ENCODE data around the gene ARHGAP28.

The ARHGAP28 gene

DNA sequence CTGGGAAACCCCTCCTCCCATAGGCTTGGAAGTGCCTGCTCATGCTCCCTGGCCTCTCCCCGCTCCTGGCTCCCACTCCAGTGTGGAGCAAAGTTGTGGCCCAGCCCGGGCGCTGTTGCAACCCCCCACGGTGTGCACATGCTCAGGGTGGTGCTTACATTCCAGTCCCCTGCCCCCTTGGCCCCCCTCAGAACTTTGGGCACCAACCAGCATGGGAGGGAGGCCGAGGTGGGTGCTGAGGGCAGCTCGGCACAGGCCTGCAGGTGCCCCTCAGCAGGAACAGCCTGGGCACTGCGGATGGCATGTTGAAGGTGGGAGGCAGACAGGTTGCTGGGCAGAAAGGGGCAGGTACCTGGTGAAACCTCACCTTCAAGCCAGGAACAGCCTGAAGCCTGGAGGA is 125.3 kb downstream of the ARHGAP28 start:
- DNase-seq (ENCODE audit: low read depth): no peak
- Histone ChIP-seq H3K4me3 (ENCODE audit: low read length) (no peak overlapping the region), H3K4me1 (ENCODE audit: control insufficient read depth, insufficient read depth, low read length) (no peaks in the 10 kb centered on the region), H3K9me3 (ENCODE audit: control insufficient read depth, low read length) (peaks cover 10% of the 10 kb centered on the region), H3K9ac (ENCODE audit: low read length) (no peak overlapping the region), H3K36me3 (ENCODE audit: control insufficient read depth, insufficient read depth, low read length, severe bottlenecking) (peaks cover 10% of the 10 kb centered on the region), H3K27me3 (replicated peaks; ENCODE audit: control insufficient read depth, insufficient read depth, low read length) (no peaks in the 10 kb centered on the region)

DNA sequence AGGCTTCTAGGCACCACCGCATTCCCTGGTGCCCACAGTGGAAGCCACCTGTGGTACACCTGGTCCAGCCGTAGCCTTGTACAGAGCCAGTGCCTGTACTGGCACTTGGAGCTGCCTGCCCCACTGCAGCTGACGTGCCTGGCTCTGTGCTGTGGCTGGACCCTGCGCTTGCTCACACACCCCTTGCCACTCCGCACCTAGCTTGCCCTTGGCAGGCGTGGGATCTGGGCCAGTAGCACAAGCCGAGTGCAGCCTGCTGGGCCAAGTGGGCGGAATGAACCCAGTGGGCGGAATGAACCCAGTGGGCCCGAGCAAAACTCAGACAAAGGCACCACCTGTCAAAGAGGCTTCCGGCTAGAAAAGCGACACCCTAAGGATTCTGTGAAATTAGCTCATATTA is 126.3 kb downstream of the ARHGAP28 start:
- Histone ChIP-seq H3K4me3 (ENCODE audit: low read length) (no peak overlapping the region), H3K9ac (ENCODE audit: low read length) (no peak overlapping the region), H3K4me1 (ENCODE audit: control insufficient read depth, insufficient read depth, low read length) (no peaks in the 10 kb centered on the region), H3K36me3 (ENCODE audit: control insufficient read depth, insufficient read depth, low read length, severe bottlenecking) (peaks cover 15% of the 10 kb centered on the region), H3K9me3 (ENCODE audit: control insufficient read depth, low read length) (peaks cover 10% of the 10 kb centered on the region), H3K27me3 (replicated peaks; ENCODE audit: control insufficient read depth, insufficient read depth, low read length) (no peaks in the 10 kb centered on the region)
- DNase-seq (ENCODE audit: low read depth): no peak

DNA sequence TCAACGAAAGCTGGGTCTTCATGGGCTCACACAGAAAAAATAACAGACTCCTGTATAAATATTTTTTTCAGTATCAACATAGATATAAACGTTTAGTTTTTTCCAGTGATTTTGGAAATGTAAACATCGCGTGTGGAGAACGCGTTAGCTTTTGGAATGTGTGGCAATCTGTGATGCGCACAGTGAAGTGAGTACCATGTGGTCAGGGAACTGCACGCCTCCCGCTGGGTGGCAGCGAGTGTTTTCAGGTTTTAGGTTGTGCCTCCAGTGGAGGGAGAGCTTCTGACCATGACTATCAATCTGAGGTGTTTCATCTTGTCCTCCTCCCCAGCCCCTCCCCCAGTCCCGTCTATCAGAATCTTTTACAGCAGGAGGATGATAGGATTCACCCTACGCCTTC is 127.8 kb downstream of the ARHGAP28 start:
- Histone ChIP-seq H3K9me3 (ENCODE audit: control insufficient read depth, low read length) (no peaks in the 10 kb centered on the region), H3K4me1 (ENCODE audit: control insufficient read depth, insufficient read depth, low read length) (no peaks in the 10 kb centered on the region), H3K36me3 (ENCODE audit: control insufficient read depth, insufficient read depth, low read length, severe bottlenecking) (peaks cover 8% of the 10 kb centered on the region), H3K9ac (ENCODE audit: low read length) (no peak overlapping the region), H3K27me3 (replicated peaks; ENCODE audit: control insufficient read depth, insufficient read depth, low read length) (no peaks in the 10 kb centered on the region), H3K4me3 (ENCODE audit: low read length) (no peak overlapping the region)
- no peak for DNase-seq (ENCODE audit: low read depth)

- Histone ChIP-seq H3K36me3 (ENCODE audit: control insufficient read depth, insufficient read depth, low read length, severe bottlenecking) (peaks cover 5% of the 10 kb centered on the region), H3K9ac (ENCODE audit: low read length) (no peak overlapping the region), H3K4me3 (ENCODE audit: low read length) (no peak overlapping the region), H3K27me3 (replicated peaks; ENCODE audit: control insufficient read depth, insufficient read depth, low read length) (no peaks in the 10 kb centered on the region), H3K9me3 (ENCODE audit: control insufficient read depth, low read length) (no peaks in the 10 kb centered on the region), H3K4me1 (ENCODE audit: control insufficient read depth, insufficient read depth, low read length) (no peaks in the 10 kb centered on the region)
- DNase-seq (ENCODE audit: low read depth): no peak
These were observed 130.3 kb downstream of the ARHGAP28 start for GRCh38 chr18:6859676-6860422.

DNA sequence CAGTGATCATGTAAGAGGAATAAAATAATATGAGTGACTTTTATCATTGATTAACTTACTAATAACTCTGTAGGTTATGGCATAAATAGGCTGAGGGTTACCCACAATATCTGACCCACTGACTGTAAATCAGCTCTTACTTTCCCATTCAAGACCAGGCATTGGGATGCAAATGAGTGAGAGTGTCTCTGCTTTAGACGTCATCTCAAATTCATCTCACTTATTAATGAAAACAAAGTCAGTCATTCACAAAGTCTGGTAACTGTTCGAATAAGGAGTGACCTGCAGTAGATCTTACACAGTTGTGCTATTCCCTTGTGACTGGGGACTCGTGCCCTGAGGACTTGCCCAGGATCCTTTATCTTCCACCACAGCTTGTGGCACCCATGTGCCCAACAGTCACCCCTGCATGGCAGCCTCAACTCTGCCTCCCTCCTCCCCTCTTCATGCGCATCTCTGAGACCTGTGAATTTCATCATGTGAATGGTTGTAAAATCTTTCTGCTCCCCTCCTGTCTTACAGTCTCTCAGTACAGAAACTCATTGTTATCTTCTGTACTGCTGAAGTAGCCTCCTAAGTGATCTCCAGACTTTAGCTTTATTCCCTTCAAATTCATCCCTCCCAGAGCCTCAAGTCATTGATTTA is 131.4 kb downstream of the ARHGAP28 start:
- no peak for DNase-seq (ENCODE audit: low read depth)
- H3K36me3 ChIP-seq (ENCODE audit: control insufficient read depth, insufficient read depth, low read length, severe bottlenecking): peaks cover 5% of the 10 kb centered on the region

DNA sequence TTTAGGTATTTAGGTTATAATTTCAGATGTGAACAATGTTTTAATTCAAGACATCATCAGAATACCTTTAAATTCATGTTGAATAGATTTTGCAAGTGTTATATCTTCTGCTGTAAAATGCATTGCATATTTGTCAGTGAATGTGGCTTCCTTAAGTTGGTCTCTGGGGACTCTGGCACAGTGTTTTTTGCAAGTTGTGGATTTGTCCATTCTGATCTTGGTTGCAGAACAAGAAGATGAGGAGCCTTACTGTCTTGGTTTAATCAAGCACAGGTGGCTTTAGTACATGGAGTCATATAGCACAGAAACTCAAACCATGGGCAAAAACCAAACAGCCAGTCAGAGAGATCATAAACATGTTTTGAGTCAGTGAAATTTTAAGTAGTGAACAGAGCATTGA is 135.7 kb downstream of the ARHGAP28 start:
- DNase-seq (ENCODE audit: low read depth): no peak
- H3K36me3 ChIP-seq (ENCODE audit: control insufficient read depth, insufficient read depth, low read length, severe bottlenecking): peaks cover 3% of the 10 kb centered on the region
- no peaks in the 10 kb centered on the region for H3K27me3 ChIP-seq (replicated peaks; ENCODE audit: control insufficient read depth, insufficient read depth, low read length)
- no peak overlapping the region for H3K4me3 ChIP-seq (ENCODE audit: low read length)
- H3K9me3 ChIP-seq (ENCODE audit: control insufficient read depth, low read length): no peaks in the 10 kb centered on the region
- H3K4me1 ChIP-seq (ENCODE audit: control insufficient read depth, insufficient read depth, low read length): no peaks in the 10 kb centered on the region
- no peak overlapping the region for H3K9ac ChIP-seq (ENCODE audit: low read length)

More for the DNA sequence above, 131.4 kb downstream of the ARHGAP28 start:
- no peak overlapping the region for H3K4me3 ChIP-seq (ENCODE audit: low read length)
- no peaks in the 10 kb centered on the region for H3K9me3 ChIP-seq (ENCODE audit: control insufficient read depth, low read length)
- no peaks in the 10 kb centered on the region for H3K27me3 ChIP-seq (replicated peaks; ENCODE audit: control insufficient read depth, insufficient read depth, low read length)
- H3K4me1 ChIP-seq (ENCODE audit: control insufficient read depth, insufficient read depth, low read length): no peaks in the 10 kb centered on the region
- H3K9ac ChIP-seq (ENCODE audit: low read length): no peak overlapping the region

GRCh38 chr18:6866552-6867085 is 137.1 kb downstream of the ARHGAP28 start:
- Histone ChIP-seq H3K4me1 (ENCODE audit: control insufficient read depth, insufficient read depth, low read length) (no peaks in the 10 kb centered on the region), H3K36me3 (ENCODE audit: control insufficient read depth, insufficient read depth, low read length, severe bottlenecking) (peaks cover 4% of the 10 kb centered on the region), H3K27me3 (replicated peaks; ENCODE audit: control insufficient read depth, insufficient read depth, low read length) (no peaks in the 10 kb centered on the region), H3K9ac (ENCODE audit: low read length) (no peak overlapping the region), H3K9me3 (ENCODE audit: control insufficient read depth, low read length) (no peaks in the 10 kb centered on the region), H3K4me3 (ENCODE audit: low read length) (no peak overlapping the region)
- DNase-seq (ENCODE audit: low read depth): no peak

GRCh38 chr18:6868033-6868432 is 138.5 kb downstream of the ARHGAP28 start:
- H3K4me1 ChIP-seq (ENCODE audit: control insufficient read depth, insufficient read depth, low read length): no peaks in the 10 kb centered on the region
- H3K9me3 ChIP-seq (ENCODE audit: control insufficient read depth, low read length): no peaks in the 10 kb centered on the region
- no peak for DNase-seq (ENCODE audit: low read depth)
- H3K27me3 ChIP-seq (replicated peaks; ENCODE audit: control insufficient read depth, insufficient read depth, low read length): no peaks in the 10 kb centered on the region
- peaks cover 8% of the 10 kb centered on the region for H3K36me3 ChIP-seq (ENCODE audit: control insufficient read depth, insufficient read depth, low read length, severe bottlenecking)
- H3K9ac ChIP-seq (ENCODE audit: low read length): no peak overlapping the region
- H3K4me3 ChIP-seq (ENCODE audit: low read length): no peak overlapping the region

DNA sequence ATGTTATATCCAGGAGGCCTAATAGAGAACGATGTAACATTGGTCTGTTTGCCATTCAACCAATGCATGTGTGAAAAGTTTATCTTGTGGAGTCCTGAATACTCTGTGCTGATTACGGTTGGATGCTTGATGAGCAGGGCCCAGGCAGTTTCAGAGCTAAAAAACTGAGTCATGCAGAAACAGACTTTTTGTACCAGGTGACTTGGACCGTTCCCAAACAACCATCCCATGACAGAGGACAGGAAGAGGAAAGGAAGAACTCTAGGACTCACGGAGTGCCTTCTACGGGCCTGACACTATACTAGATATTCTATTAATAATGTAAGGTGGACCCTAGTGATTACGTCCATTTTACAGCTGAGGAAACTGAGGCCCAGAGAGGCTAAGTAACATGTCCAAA is 142.1 kb downstream of the ARHGAP28 start:
- no peak overlapping the region for H3K4me3 ChIP-seq (ENCODE audit: low read length)
- no peak for DNase-seq (ENCODE audit: low read depth)
- no peaks in the 10 kb centered on the region for H3K4me1 ChIP-seq (ENCODE audit: control insufficient read depth, insufficient read depth, low read length)
- H3K36me3 ChIP-seq (ENCODE audit: control insufficient read depth, insufficient read depth, low read length, severe bottlenecking): peaks cover 8% of the 10 kb centered on the region
- H3K27me3 ChIP-seq (replicated peaks; ENCODE audit: control insufficient read depth, insufficient read depth, low read length): no peaks in the 10 kb centered on the region
- H3K9ac ChIP-seq (ENCODE audit: low read length): no peak overlapping the region
- no peaks in the 10 kb centered on the region for H3K9me3 ChIP-seq (ENCODE audit: control insufficient read depth, low read length)

GRCh38 chr18:6873040-6873751 is 143.7 kb downstream of the ARHGAP28 start:
- Histone ChIP-seq H3K9me3 (ENCODE audit: control insufficient read depth, low read length) (no peaks in the 10 kb centered on the region), H3K27me3 (replicated peaks; ENCODE audit: control insufficient read depth, insufficient read depth, low read length) (no peaks in the 10 kb centered on the region), H3K4me3 (ENCODE audit: low read length) (no peak overlapping the region), H3K9ac (ENCODE audit: low read length) (no peak overlapping the region), H3K4me1 (ENCODE audit: control insufficient read depth, insufficient read depth, low read length) (no peaks in the 10 kb centered on the region), H3K36me3 (ENCODE audit: control insufficient read depth, insufficient read depth, low read length, severe bottlenecking) (peaks cover 8% of the 10 kb centered on the region)
- DNase-seq (ENCODE audit: low read depth): no peak

DNA sequence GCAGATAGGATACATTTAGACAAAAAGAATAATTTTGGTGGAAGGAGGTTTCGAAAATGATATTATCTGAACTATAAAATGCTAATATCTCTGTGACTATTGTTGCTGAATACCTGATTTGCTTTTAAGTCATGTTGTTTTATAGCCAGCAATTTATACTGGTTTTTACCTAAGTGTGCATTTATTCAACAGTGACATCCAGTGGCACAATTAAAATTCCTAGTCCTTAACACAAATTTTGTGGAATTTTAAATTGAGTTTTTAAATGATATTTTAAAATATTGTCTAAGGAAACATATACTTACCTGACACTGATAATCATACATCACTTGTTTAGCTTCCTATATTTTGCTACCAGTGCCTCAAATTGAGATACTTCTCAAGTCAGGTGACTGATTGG is 144.8 kb downstream of the ARHGAP28 start:
- H3K9me3 ChIP-seq (ENCODE audit: control insufficient read depth, low read length): no peaks in the 10 kb centered on the region
- peaks cover 8% of the 10 kb centered on the region for H3K36me3 ChIP-seq (ENCODE audit: control insufficient read depth, insufficient read depth, low read length, severe bottlenecking)
- no peak for DNase-seq (ENCODE audit: low read depth)
- H3K4me3 ChIP-seq (ENCODE audit: low read length): no peak overlapping the region
- H3K27me3 ChIP-seq (replicated peaks; ENCODE audit: control insufficient read depth, insufficient read depth, low read length): no peaks in the 10 kb centered on the region
- peaks cover 9% of the 10 kb centered on the region for H3K4me1 ChIP-seq (ENCODE audit: control insufficient read depth, insufficient read depth, low read length)
- no peak overlapping the region for H3K9ac ChIP-seq (ENCODE audit: low read length)

Data from adipocyte (in vitro differentiated cells).